ENCODE results near the gene NOBOX. TPM values are rescaled to one million over a fixed set of nuclear protein-coding genes. Genes with fewer than 3 reads are reported as not detected.
A peak's percentile ranks its signal among the peaks of the same experiment; 100 is the strongest.

NOBOX gene
- total and polyA plus RNA-seq, 2 donors (not counting 1 experiment from before 2014, with no cell fraction given) = not detected

GRCh38 chr7:144384071-144384470 is 19.4 kb downstream of the NOBOX start:
- Histone ChIP-seq H3K4me3 (ENCODE audit: control extremely low read depth in 1 of 5, extremely low read depth in 1 of 5, insufficient read depth in 1 of 5, low read depth in 2 of 5, low read length in 4 of 5) (no peak overlapping the region), H3K9me3 (ENCODE audit: control extremely low read depth in 1 of 3, control insufficient read depth in 2 of 3, insufficient read depth in 1 of 3, low read length in 2 of 3) (no peaks in the 10 kb centered on the region), H3K4me2 (replicated peaks; ENCODE audit: low read depth, low read length, poor library complexity, severe bottlenecking) (no peak overlapping the region), H3K27ac (ENCODE audit: low read length in 2 of 2) (no peak overlapping the region), H3K36me3 (replicated peaks in 1 of 2; ENCODE audit: control extremely low read depth in 1 of 2, control insufficient read depth in 1 of 2, extremely low read depth in 1 of 2, insufficient read depth in 2 of 2, low read length in 1 of 2) (peaks cover 0 to 6% of the 10 kb centered on the region in 2 experiments), H4K20me1 (ENCODE audit: control insufficient read depth, insufficient read depth, low read length, poor library complexity, severe bottlenecking) (no peaks in the 10 kb centered on the region), H2AFZ (ENCODE audit: insufficient read depth, low read depth, low read length, poor library complexity, severe bottlenecking) (no peak overlapping the region), H3K9ac (ENCODE audit: low read length) (no peak overlapping the region), H3K4me1 (ENCODE audit: control insufficient read depth in 2 of 2, insufficient read depth in 2 of 2, low read length in 2 of 2) (peaks cover 0 to 11% of the 10 kb centered on the region in 2 donors), H3K79me2 (ENCODE audit: control insufficient read depth, insufficient read depth, low read length) (no peaks in the 10 kb centered on the region), H3K27me3 (replicated peaks in 1 of 4; ENCODE audit: control extremely low read depth in 1 of 4, control insufficient read depth in 3 of 4, insufficient read depth in 4 of 4, low read length in 3 of 4) (no peaks in the 10 kb centered on the region)
- 80% methylated on average over 1 of the region's 4 CpGs for whole genome bisulfite sequencing (ENCODE audit: insufficient coverage)
- H3K4me3 Mint-ChIP-seq = no peak overlapping the region
- ChIA-PET CTCF (interaction anchor here (0.7 kb wide), 1 partner anchor 11 kb away, joined by 3 read pairs; no protein-coding TSS in a partner anchor), POLR2A (no interaction called here)
- peaks cover 6% of the 10 kb centered on the region for H3K27me3 Mint-ChIP-seq
- H3K9me3 Mint-ChIP-seq (ENCODE audit: insufficient read depth) = no peaks in the 10 kb centered on the region
- DNase-seq (no peak), ATAC-seq (ENCODE audit: low read depth) (peak; percentile 47)
- intact Hi-C loops (cut with micrococcal nuclease) = no loop called here
- H3K27ac Mint-ChIP-seq = peak overlapping the region; percentile 1
- peaks cover 8% of the 10 kb centered on the region for H3K4me1 Mint-ChIP-seq
- TF ChIP-seq CTCF (IDR thresholded peaks at IDR 0.05) (no peak), EZH2 (IDR thresholded peaks at IDR 0.05; ENCODE audit: borderline replicate concordance, insufficient read depth, low read depth, low read length, poor library complexity, severe bottlenecking) (no peak)

GRCh38 chr7:144379776-144380384 is 23.6 kb downstream of the NOBOX start:
- intact Hi-C loops (cut with micrococcal nuclease) = no loop called here
- Mint-ChIP-seq H3K27me3 (peaks cover 6% of the 10 kb centered on the region), H3K4me1 (peaks cover 8% of the 10 kb centered on the region), H3K27ac (no peak overlapping the region), H3K4me3 (no peak overlapping the region), H3K9me3 (ENCODE audit: insufficient read depth) (no peaks in the 10 kb centered on the region)
- no peak for DNase-seq
- Histone ChIP-seq H3K79me2 (ENCODE audit: control insufficient read depth, insufficient read depth, low read length) (no peaks in the 10 kb centered on the region), H3K27me3 (replicated peaks in 1 of 4; ENCODE audit: control extremely low read depth in 1 of 4, control insufficient read depth in 3 of 4, insufficient read depth in 4 of 4, low read length in 3 of 4) (no peaks in the 10 kb centered on the region), H3K9ac (ENCODE audit: low read length) (no peak overlapping the region), H3K27ac (ENCODE audit: low read length in 2 of 2) (no peak overlapping the region), H3K4me3 (ENCODE audit: control extremely low read depth in 1 of 5, extremely low read depth in 1 of 5, insufficient read depth in 1 of 5, low read depth in 2 of 5, low read length in 4 of 5) (no peak overlapping the region), H3K9me3 (ENCODE audit: control extremely low read depth in 1 of 3, control insufficient read depth in 2 of 3, insufficient read depth in 1 of 3, low read length in 2 of 3) (no peaks in the 10 kb centered on the region), H3K36me3 (replicated peaks in 1 of 2; ENCODE audit: control extremely low read depth in 1 of 2, control insufficient read depth in 1 of 2, extremely low read depth in 1 of 2, insufficient read depth in 2 of 2, low read length in 1 of 2) (peaks cover 1 to 9% of the 10 kb centered on the region in 2 experiments), H4K20me1 (ENCODE audit: control insufficient read depth, insufficient read depth, low read length, poor library complexity, severe bottlenecking) (no peaks in the 10 kb centered on the region), H3K4me2 (replicated peaks; ENCODE audit: low read depth, low read length, poor library complexity, severe bottlenecking) (no peak overlapping the region), H3K4me1 (ENCODE audit: control insufficient read depth in 2 of 2, insufficient read depth in 2 of 2, low read length in 2 of 2) (peaks cover 0 to 11% of the 10 kb centered on the region in 2 donors), H2AFZ (ENCODE audit: insufficient read depth, low read depth, low read length, poor library complexity, severe bottlenecking) (no peak overlapping the region)
- POLR2A ChIA-PET = no interaction called here
- ATAC-seq (ENCODE audit: low read depth) = no peak
- TF ChIP-seq EZH2 (IDR thresholded peaks at IDR 0.05; ENCODE audit: borderline replicate concordance, insufficient read depth, low read depth, low read length, poor library complexity, severe bottlenecking) (no peak), CTCF (IDR thresholded peaks at IDR 0.05) (no peak)
- CTCF ChIA-PET = interaction anchor here (1.8 kb wide), 1 partner anchor 12 kb away, joined by 6 read pairs; no protein-coding TSS in a partner anchor
- 97% methylated on average over 10 of the region's 11 CpGs for WGBS (ENCODE audit: insufficient coverage)

All from B cell (primary cell).